Activated T-helper 1 cell treated with anti-CD3 and anti-CD28 coated beads, Interleukin-12 subunit alpha, Interleukin-12 subunit beta, Interleukin-2, Interleukin-4 antibody, amounts not matched to agents 30 ng/mL and 10 ng/mL and 1 ng/mL, durations not matched to agents 14 hours and 24 hours and 36 hours (primary cell): ENCODE measurements around the gene PLEKHG5. TPM values are rescaled to one million over a fixed set of nuclear protein-coding genes. Genes with fewer than 3 reads are reported as not detected.
"Not testable (repeated sequence)": the region's sequence is repeated elsewhere in the genome, so short reads cannot be mapped to it uniquely, and the experiment has no call there.

ENCODE experiments used
- DNase-seq: peaks from one replicate; pipeline ENCODE4 v3.0.0; 2021; ENCODE audit warnings: low spot score
- H3K27ac Mint-ChIP-seq: one replicate; pipeline ENCODE4 v1.8.0; 2021; ENCODE audit warnings: mild to moderate bottlenecking, mixed read lengths
- H3K27me3 Mint-ChIP-seq: one replicate; pipeline ENCODE4 v1.8.0; 2022; ENCODE audit warnings: mild to moderate bottlenecking, moderate library complexity, mixed read lengths; ENCODE audit not compliant: insufficient read depth
- H3K36me3 Mint-ChIP-seq: one replicate; pipeline ENCODE4 v1.8.0; 2021; ENCODE audit warnings: low read depth, mixed read lengths
- H3K4me1 Mint-ChIP-seq: one replicate; pipeline ENCODE4 v1.8.0; 2021; ENCODE audit warnings: low read depth, mixed read lengths
- H3K4me3 Mint-ChIP-seq: one replicate; pipeline ENCODE4 v1.8.0; 2021; ENCODE audit warnings: mild to moderate bottlenecking, moderate library complexity, mixed read lengths
- H3K9me3 Mint-ChIP-seq: one replicate; pipeline ENCODE4 v1.8.0; 2021; ENCODE audit warnings: mixed read lengths
- intact Hi-C: fragments of 100-400 bp; cut with micrococcal nuclease; formaldehyde crosslinking; loops from one replicate; pipeline ENCODE4 v1.15.1; 2024
- total RNA-seq: library from RNA; stranded (reverse); gene quantifications from 2 replicates; pipeline ENCODE4 v1.2.3, GENCODE V29; 2022

PLEKHG5 gene
- total RNA-seq, 1 donor from 2014 or later: 1.8 TPM

DNA sequence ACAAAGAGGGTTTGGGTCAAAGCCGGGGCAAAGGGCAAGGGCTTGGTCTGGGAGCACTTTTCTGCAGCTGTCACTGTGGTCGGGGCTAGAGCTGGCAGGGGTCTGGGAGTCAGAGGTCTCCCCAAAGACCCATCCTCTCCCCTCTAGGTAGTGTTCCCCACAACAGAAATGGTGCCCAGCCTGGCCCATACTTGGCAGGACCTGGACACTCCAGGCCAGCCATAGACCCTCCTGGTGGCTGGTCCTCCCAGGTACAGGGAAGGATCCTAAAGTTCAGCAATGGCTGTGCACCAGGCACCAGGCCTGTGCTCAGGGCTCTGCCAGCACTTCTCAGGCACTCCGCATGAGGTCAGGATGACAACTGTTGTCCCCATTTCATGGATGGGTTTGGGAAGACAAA is 55.9 kb downstream of the PLEKHG5 start:
- H3K4me3 Mint-ChIP-seq: no peak overlapping the region
- intact Hi-C loops: no loop called here
- no peak overlapping the region for H3K27ac Mint-ChIP-seq
- H3K9me3 Mint-ChIP-seq: no peaks in the 10 kb centered on the region
- peaks cover 33% of the 10 kb centered on the region for H3K27me3 Mint-ChIP-seq
- no peaks in the 10 kb centered on the region for H3K36me3 Mint-ChIP-seq
- DNase-seq: no peak
- peaks cover 5% of the 10 kb centered on the region for H3K4me1 Mint-ChIP-seq

- Mint-ChIP-seq H3K4me1 (peaks cover 5% of the 10 kb centered on the region), H3K36me3 (no peaks in the 10 kb centered on the region), H3K9me3 (no peaks in the 10 kb centered on the region), H3K4me3 (no peak overlapping the region), H3K27ac (no peak overlapping the region), H3K27me3 (peaks cover 35% of the 10 kb centered on the region)
- intact Hi-C loops: no loop called here
- no peak for DNase-seq
Observed at GRCh38 chr1:6435129-6435528, 56.3 kb downstream of the PLEKHG5 start.

GRCh38 chr1:6434186-6434585 is 57.3 kb downstream of the PLEKHG5 start:
- no peak for DNase-seq
- no peak overlapping the region for H3K4me3 Mint-ChIP-seq
- no peaks in the 10 kb centered on the region for H3K36me3 Mint-ChIP-seq
- intact Hi-C loops: no loop called here
- H3K27ac Mint-ChIP-seq: no peak overlapping the region
- H3K4me1 Mint-ChIP-seq: peaks cover 5% of the 10 kb centered on the region
- H3K9me3 Mint-ChIP-seq: no peaks in the 10 kb centered on the region
- peaks cover 26% of the 10 kb centered on the region for H3K27me3 Mint-ChIP-seq

GRCh38 chr1:6431645-6432579 is 59.6 kb downstream of the PLEKHG5 start:
- H3K27ac Mint-ChIP-seq, H3K4me3 Mint-ChIP-seq, H3K4me1 Mint-ChIP-seq, DNase-seq, intact Hi-C loops, H3K9me3 Mint-ChIP-seq, H3K36me3 Mint-ChIP-seq: not testable (repeated sequence)
- peaks cover 24% of the 10 kb centered on the region for H3K27me3 Mint-ChIP-seq

DNA sequence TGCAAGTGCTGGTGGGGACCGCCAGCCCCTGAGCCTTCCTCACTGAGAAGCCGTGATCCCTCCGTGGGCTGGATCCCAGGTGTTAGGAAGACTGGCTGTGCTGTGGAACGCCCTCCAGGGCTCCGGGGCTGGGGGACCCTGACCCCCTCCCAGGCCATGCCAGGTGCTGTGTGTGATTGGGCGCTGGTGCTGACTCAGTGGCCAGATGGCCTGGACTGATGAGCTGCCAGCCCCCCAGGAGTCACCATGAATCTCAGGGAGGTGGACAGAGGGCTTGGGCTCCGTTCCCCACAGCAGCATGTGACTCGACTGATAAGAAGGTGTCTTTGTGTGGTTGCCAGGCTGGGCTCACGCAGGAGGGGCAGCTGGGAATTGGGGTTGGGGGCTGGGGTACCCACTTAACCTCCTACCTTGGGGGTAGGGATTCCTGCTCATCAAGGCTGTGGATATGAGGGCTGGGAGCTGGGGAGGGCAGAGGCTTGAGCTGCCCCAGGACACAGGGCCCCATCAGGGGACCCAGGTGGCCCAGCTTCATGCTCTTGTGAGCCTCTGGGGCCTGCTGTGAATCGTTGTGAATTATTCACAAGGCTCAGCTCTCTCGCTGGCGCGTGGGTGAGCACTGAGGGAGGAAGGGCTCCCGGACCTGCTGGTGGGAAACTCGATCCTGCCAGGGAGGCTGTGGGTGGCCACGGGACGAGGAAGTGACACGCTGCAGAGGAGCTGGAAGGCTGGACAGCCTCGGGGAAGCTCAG is 61.6 kb downstream of the PLEKHG5 start:
- H3K4me1 Mint-ChIP-seq, intact Hi-C loops, DNase-seq, H3K36me3 Mint-ChIP-seq, H3K9me3 Mint-ChIP-seq, H3K4me3 Mint-ChIP-seq, H3K27ac Mint-ChIP-seq: not testable (repeated sequence)
- peaks cover 26% of the 10 kb centered on the region for H3K27me3 Mint-ChIP-seq

GRCh38 chr1:6428453-6428852 is 63.0 kb downstream of the PLEKHG5 start:
- intact Hi-C loops, H3K36me3 Mint-ChIP-seq, H3K9me3 Mint-ChIP-seq, DNase-seq, H3K4me3 Mint-ChIP-seq, H3K4me1 Mint-ChIP-seq, H3K27ac Mint-ChIP-seq: not testable (repeated sequence)
- peaks cover 29% of the 10 kb centered on the region for H3K27me3 Mint-ChIP-seq

- no peaks in the 10 kb centered on the region for H3K36me3 Mint-ChIP-seq
- no peaks in the 10 kb centered on the region for H3K9me3 Mint-ChIP-seq
- peaks cover 34% of the 10 kb centered on the region for H3K27me3 Mint-ChIP-seq
- no peak overlapping the region for H3K4me3 Mint-ChIP-seq
- H3K4me1 Mint-ChIP-seq: peaks cover 6% of the 10 kb centered on the region
- no peak for DNase-seq
- H3K27ac Mint-ChIP-seq: no peak overlapping the region
- intact Hi-C loops: no loop called here
Observed at GRCh38 chr1:6427441-6428390, 63.8 kb downstream of the PLEKHG5 start.

DNA sequence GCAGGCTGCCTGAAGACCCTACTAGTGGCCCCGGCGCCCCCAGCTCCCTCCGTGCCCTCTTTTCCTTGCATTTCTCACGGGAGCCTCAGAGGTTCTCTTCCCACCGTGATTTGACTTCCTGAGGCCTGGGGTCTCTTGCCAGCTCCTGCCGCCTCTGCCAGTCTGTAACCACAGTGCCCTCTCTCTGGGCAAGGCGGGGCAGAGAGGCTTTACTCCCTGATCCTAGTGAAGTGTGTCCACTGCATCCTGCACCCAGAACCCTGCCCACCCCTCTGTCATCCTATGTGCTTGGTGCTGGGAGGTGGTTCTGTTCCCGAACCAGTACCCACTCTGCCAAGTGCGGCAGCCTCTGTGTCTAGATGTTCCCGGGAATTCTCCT is 64.5 kb downstream of the PLEKHG5 start:
- peaks cover 40% of the 10 kb centered on the region for H3K27me3 Mint-ChIP-seq
- no peaks in the 10 kb centered on the region for H3K9me3 Mint-ChIP-seq
- H3K4me1 Mint-ChIP-seq: peaks cover 6% of the 10 kb centered on the region
- no peak overlapping the region for H3K27ac Mint-ChIP-seq
- no peak for DNase-seq
- intact Hi-C loops: no loop called here
- H3K4me3 Mint-ChIP-seq: no peak overlapping the region
- H3K36me3 Mint-ChIP-seq: no peaks in the 10 kb centered on the region

DNA sequence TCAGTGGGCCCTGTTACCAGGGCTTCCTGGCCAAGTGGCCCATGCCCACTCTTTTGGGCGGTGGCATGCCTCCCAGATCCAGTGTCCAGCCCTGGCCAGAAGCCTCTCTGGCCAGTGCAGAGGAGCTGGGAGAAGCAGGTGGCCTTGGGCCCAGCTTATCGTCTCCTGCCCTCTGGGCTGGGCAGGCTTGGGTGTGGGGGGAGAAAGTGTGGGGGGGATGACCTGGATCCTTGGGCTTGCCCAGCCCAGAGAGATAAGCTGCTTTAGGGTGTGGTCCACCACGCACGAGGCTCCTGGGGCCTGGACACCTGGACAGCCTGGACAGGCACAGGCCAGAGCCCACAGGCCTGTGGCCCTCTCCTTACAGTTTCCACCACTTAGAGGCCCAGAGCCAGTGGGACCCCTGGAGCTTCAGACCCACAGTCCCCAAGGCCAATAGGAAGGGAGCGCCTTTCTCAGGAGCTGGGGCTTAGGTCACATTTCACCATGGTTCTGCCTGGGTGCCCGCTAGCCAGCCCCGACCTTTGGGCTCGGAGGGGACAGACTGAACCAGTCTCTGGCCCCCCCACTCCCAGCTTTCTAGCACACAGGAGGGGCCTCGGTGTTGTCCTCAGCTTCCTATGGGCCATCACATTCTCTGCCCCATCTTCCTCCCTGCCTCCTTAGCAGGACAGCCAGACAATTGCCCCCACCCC is 65.0 kb downstream of the PLEKHG5 start:
- intact Hi-C loops: no loop called here
- DNase-seq: no peak
- no peak overlapping the region for H3K27ac Mint-ChIP-seq
- peaks cover 44% of the 10 kb centered on the region for H3K27me3 Mint-ChIP-seq
- H3K4me1 Mint-ChIP-seq: peaks cover 10% of the 10 kb centered on the region
- no peaks in the 10 kb centered on the region for H3K36me3 Mint-ChIP-seq
- no peaks in the 10 kb centered on the region for H3K9me3 Mint-ChIP-seq
- no peak overlapping the region for H3K4me3 Mint-ChIP-seq

- H3K4me3 Mint-ChIP-seq: no peak overlapping the region
- no peak overlapping the region for H3K27ac Mint-ChIP-seq
- intact Hi-C loops: no loop called here
- peaks cover 50% of the 10 kb centered on the region for H3K27me3 Mint-ChIP-seq
- DNase-seq: no peak
- peaks cover 14% of the 10 kb centered on the region for H3K4me1 Mint-ChIP-seq
- no peaks in the 10 kb centered on the region for H3K36me3 Mint-ChIP-seq
- no peaks in the 10 kb centered on the region for H3K9me3 Mint-ChIP-seq
Observed at GRCh38 chr1:6425658-6426057, 65.8 kb downstream of the PLEKHG5 start.

- DNase-seq: no peak
- peak within 1 kb of the TSS; percentile 42 for H3K4me3 Mint-ChIP-seq
Observed at GRCh38 chr1:6424619-6425593, 66.6 kb downstream of the PLEKHG5 start, which contains the start of gene ESPN. ESPN (plus strand) TSS chr1:6424776; CDS start chr1:6424956, 180 bp downstream.

More at GRCh38 chr1:6424619-6425593, 66.6 kb downstream of the PLEKHG5 start, which contains the start of gene ESPN:
- intact Hi-C loops: loop anchor here (5.0 kb wide), 1 partner anchor 178 kb away; no protein-coding TSS in a partner anchor
- H3K9me3 Mint-ChIP-seq: no peaks in the 10 kb centered on the region
- no peaks in the 10 kb centered on the region for H3K36me3 Mint-ChIP-seq
- no peak within 1 kb of the TSS for H3K27ac Mint-ChIP-seq
- peaks cover 14% of the 10 kb centered on the region for H3K4me1 Mint-ChIP-seq
- peaks cover 52% of the 10 kb centered on the region for H3K27me3 Mint-ChIP-seq
